Activated naive CD4-positive, alpha-beta T cell treated with Interleukin-2 at 50 U/mL for 16 hours (primary cell): ENCODE results near the gene B3GNT2.

ENCODE experiments used
- DNase-seq: peaks from one replicate; pipeline ENCODE4 v3.0.0-alpha.2; 2020

The B3GNT2 gene

GRCh38 chr2:62205554-62205953 is 9.6 kb downstream of the B3GNT2 start:
- DNase-seq = no peak

GRCh38 chr2:62206024-62206423 is 10.1 kb downstream of the B3GNT2 start:
- DNase-seq = no peak

GRCh38 chr2:62207491-62207890 is 11.6 kb downstream of the B3GNT2 start:
- DNase-seq = no peak

GRCh38 chr2:62208074-62208757 is 12.3 kb downstream of the B3GNT2 start:
- DNase-seq = no peak

GRCh38 chr2:62208758-62209114 is 12.8 kb downstream of the B3GNT2 start:
- DNase-seq = peak; percentile 27

- no peak for DNase-seq
Measured at GRCh38 chr2:62209427-62209991, 13.6 kb downstream of the B3GNT2 start.

GRCh38 chr2:62215306-62216064 is 19.6 kb downstream of the B3GNT2 start:
- DNase-seq = no peak

- no peak for DNase-seq
Measured at GRCh38 chr2:62216113-62216512, 20.2 kb downstream of the B3GNT2 start.

- DNase-seq = no peak
Measured at GRCh38 chr2:62216616-62217015, 20.7 kb downstream of the B3GNT2 start.

GRCh38 chr2:62217421-62217820 is 21.5 kb downstream of the B3GNT2 start:
- DNase-seq = no peak

GRCh38 chr2:62217970-62218369 is 22.1 kb downstream of the B3GNT2 start:
- no peak for DNase-seq

- DNase-seq = no peak
Measured at GRCh38 chr2:62219407-62220159, 23.7 kb downstream of the B3GNT2 start.

- no peak for DNase-seq
Measured at GRCh38 chr2:62221141-62221540, 25.2 kb downstream of the B3GNT2 start.

GRCh38 chr2:62222171-62222570 is 26.3 kb downstream of the B3GNT2 start:
- DNase-seq = no peak

GRCh38 chr2:62222674-62223073 is 26.8 kb downstream of the B3GNT2 start:
- DNase-seq = no peak

GRCh38 chr2:62224976-62225375 is 29.1 kb downstream of the B3GNT2 start:
- DNase-seq = no peak

GRCh38 chr2:62227386-62228075 is 31.6 kb downstream of the B3GNT2 start:
- no peak for DNase-seq

- DNase-seq = no peak
Measured at GRCh38 chr2:62229082-62229605, 33.2 kb downstream of the B3GNT2 start.

GRCh38 chr2:62231541-62231940 is 35.6 kb downstream of the B3GNT2 start:
- DNase-seq = no peak

- no peak for DNase-seq
Measured at GRCh38 chr2:62234755-62235655, 39.1 kb downstream of the B3GNT2 start.

GRCh38 chr2:62236499-62236898 is 40.6 kb downstream of the B3GNT2 start:
- DNase-seq = no peak

GRCh38 chr2:62238236-62238635 is 42.3 kb downstream of the B3GNT2 start:
- no peak for DNase-seq
